GM10248 (cell line): ENCODE results near the gene ADAMTS15.

Experiments
- CTCF ChIA-PET: fragments of 300-600 bp; sonication (Branson Sonifier 250); formaldehyde crosslinking; extraction: SDS; loops from one replicate; lab custom pipeline; 2021; ENCODE audit warnings: antibody characterized with exemption; lab: Yijun Ruan, JAX
- POLR2A ChIA-PET: fragments of 350-650 bp; sonication (Branson Sonifier 250); formaldehyde crosslinking; extraction: SDS; loops from one replicate; lab custom pipeline; 2020; ENCODE audit warnings: antibody characterized with exemption; lab: Yijun Ruan, JAX
- DNase-seq: peaks from one replicate; pipeline ENCODE4 v3.0.0; 2012; ENCODE audit errors: extremely low spot score
- TF ChIP-seq, protein P1 (sequence below): IDR thresholded peaks from 2 replicates; pipeline ENCODE4 v1.5.1; 2012; ENCODE audit warnings: mild to moderate bottlenecking, low read depth; ENCODE audit errors: extremely low read depth, missing control alignments, control extremely low read depth

ADAMTS15 gene

GRCh38 chr11:130515829-130516553 lies 67.5 kb downstream of the ADAMTS15 start:
- CTCF ChIA-PET = interaction anchor here (1.7 kb wide), 1 partner anchor 18 kb away, joined by 3 read pairs; no protein-coding TSS in a partner anchor
- no peak for DNase-seq
- POLR2A ChIA-PET = no interaction called here
- TF ChIP-seq, protein P1, sequence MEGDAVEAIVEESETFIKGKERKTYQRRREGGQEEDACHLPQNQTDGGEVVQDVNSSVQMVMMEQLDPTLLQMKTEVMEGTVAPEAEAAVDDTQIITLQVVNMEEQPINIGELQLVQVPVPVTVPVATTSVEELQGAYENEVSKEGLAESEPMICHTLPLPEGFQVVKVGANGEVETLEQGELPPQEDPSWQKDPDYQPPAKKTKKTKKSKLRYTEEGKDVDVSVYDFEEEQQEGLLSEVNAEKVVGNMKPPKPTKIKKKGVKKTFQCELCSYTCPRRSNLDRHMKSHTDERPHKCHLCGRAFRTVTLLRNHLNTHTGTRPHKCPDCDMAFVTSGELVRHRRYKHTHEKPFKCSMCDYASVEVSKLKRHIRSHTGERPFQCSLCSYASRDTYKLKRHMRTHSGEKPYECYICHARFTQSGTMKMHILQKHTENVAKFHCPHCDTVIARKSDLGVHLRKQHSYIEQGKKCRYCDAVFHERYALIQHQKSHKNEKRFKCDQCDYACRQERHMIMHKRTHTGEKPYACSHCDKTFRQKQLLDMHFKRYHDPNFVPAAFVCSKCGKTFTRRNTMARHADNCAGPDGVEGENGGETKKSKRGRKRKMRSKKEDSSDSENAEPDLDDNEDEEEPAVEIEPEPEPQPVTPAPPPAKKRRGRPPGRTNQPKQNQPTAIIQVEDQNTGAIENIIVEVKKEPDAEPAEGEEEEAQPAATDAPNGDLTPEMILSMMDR = no peak

GRCh38 chr11:130516554-130517505 lies 68.4 kb downstream of the ADAMTS15 start:
- POLR2A ChIA-PET = no interaction called here
- DNase-seq = no peak
- TF ChIP-seq, protein P1 = no peak
- CTCF ChIA-PET = interaction anchor here (1.7 kb wide), 1 partner anchor 17 kb away, joined by 3 read pairs; no protein-coding TSS in a partner anchor

DNA sequence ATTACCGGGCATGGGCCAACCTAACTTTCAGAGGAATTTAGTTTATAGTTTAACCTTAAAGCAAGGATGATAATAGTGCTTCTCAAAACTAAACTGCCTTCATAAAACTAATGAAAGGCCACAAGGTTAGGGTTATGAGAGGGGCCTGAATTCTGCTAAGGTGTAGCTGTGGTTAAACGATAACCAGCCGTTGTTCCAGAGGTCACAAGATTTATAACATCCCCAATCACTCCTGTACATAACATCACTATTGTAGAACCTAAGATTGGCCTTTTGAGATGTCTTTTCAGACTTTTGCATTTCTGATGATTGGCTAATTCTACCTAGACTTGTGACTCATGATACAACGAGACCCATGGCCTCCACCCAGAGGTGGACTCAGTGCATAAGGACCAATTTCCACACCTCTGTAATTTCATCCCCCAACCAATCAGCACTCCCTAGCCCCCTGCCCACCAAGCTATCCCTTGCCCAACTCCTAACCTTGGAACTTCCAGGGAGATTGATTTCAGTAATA lies 69.8 kb downstream of the ADAMTS15 start:
- TF ChIP-seq, protein P1 = no peak
- no peak for DNase-seq
- ChIA-PET POLR2A (no interaction called here), CTCF (no interaction called here)

DNA sequence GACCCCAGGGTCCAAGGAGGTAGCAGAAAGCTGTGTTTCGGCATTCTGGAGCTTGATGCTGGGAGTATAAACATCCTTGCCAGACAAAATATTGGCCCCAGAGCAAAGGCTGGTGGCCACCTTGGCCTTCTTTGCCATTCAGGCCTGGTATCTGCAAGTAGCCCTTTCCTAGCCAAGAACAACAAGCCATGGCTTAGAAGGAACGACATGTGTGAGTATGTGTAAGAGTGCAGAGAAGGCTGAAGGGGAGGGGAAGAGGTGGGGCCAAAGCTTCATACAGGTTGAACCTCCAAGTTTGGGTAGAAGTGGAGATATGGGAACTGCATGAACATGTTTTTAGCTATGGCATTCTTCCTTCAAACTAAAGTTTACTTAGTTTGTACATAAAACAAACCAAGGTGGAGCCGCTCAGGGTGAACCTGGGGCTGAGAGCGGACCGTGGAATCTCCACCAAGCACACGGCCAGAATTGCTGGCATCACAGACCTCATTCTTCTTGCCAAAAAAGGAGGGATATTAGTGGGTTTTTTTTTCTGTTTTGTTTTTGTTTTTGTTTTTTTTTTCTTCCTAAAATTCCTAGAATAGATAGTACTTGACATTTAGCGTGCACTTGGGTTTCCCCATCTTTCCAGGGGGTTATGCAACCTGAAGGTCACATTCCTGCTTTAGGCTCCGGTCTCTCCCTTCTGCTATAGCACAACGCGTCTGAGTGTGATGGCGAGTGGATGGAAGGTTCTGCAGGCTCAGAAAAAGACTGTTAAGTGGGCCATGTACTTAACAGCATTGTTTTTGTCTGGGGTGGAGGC lies 70.9 kb downstream of the ADAMTS15 start:
- CTCF ChIA-PET = no interaction called here
- TF ChIP-seq, protein P1 = no peak
- no peak for DNase-seq
- POLR2A ChIA-PET = no interaction called here

GRCh38 chr11:130520271-130520671 lies 71.8 kb downstream of the ADAMTS15 start:
- TF ChIP-seq, protein P1 = no peak
- CTCF ChIA-PET = no interaction called here
- POLR2A ChIA-PET = no interaction called here
- no peak for DNase-seq
